Skeletal muscle satellite cell (primary cell): ENCODE data around the gene ALOX15B.
"Not testable (repeated sequence)": the region's sequence is repeated elsewhere in the genome, so short reads cannot be mapped to it uniquely, and the experiment has no call there.

ENCODE experiments used
- H3K27me3 ChIP-seq: 2 replicates; pipeline ENCODE4 v1.7.0; 2013; ENCODE audit warnings: low read length; ENCODE audit not compliant: control insufficient read depth, insufficient read depth
- H3K36me3 ChIP-seq: 2 replicates; pipeline ENCODE4 v1.7.0; 2013; ENCODE audit warnings: mild to moderate bottlenecking, control low read depth, low read length; ENCODE audit not compliant: insufficient read depth
- H3K4me1 ChIP-seq: 2 replicates; pipeline ENCODE4 v1.7.0; 2013; ENCODE audit warnings: low read length; ENCODE audit not compliant: control insufficient read depth, insufficient read depth
- H3K4me2 ChIP-seq: 2 replicates; pipeline ENCODE4 v1.7.0; 2013; ENCODE audit warnings: mild to moderate bottlenecking, low read length
- H3K4me3 ChIP-seq: 2 replicates; pipeline ENCODE4 v1.7.0; 2013; ENCODE audit warnings: low read length
- H3K9ac ChIP-seq: 2 replicates; pipeline ENCODE4 v1.7.0; 2013; ENCODE audit warnings: mild to moderate bottlenecking, low read depth, low read length, moderate library complexity
- H3K9me3 ChIP-seq: replicated peaks from 2 replicates; pipeline ENCODE4 v1.7.0; 2013; ENCODE audit warnings: mild to moderate bottlenecking, control low read depth, low read length

The ALOX15B gene

DNA sequence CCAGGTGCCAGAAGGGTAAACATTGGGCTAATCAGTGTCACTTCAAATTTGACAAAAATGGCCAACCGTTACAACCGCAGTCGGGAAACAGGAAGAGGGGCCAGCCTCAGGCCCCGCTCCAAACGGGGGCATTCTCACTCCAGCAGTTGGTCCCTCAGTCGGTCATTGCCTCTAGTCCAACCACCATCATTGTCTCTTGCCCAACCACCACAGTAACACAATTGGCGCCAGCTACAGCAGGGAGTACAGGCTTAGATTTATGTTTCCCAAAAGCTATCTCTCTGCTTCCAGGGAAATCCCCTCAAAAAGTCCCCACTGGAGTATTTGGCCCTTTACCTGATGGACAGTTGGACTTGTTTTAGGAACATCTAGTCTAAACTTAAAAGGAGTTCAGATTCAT is 20.3 kb downstream of the ALOX15B start:
- no peaks in the 10 kb centered on the region for H3K9me3 ChIP-seq
- H3K4me2 ChIP-seq: no peak overlapping the region
- no peak overlapping the region for H3K9ac ChIP-seq
- H3K36me3 ChIP-seq: no peaks in the 10 kb centered on the region
- H3K4me1 ChIP-seq: peaks cover 32% of the 10 kb centered on the region
- H3K4me3 ChIP-seq: no peak overlapping the region
- peaks cover 56% of the 10 kb centered on the region for H3K27me3 ChIP-seq

DNA sequence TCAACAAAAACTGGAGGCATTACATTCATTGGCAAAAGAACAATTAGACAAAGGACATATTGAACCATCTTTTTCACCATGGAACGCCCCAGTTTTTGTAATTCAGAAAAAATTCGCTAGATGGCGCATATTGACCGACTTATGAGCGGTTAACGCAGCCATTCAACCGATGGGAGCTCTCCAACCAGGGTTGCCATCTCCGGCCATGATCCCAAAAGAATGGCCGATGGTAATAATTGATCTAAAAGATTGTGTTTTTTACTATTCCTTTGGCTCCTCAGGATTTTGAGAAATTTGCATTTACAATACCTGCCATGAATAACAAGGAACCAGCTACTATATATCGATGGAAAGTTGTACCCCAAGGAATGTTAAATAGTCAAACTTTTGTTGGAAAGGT is 21.4 kb downstream of the ALOX15B start:
- Histone ChIP-seq H3K4me1 (peaks cover 31% of the 10 kb centered on the region), H3K4me3 (no peak overlapping the region), H3K9me3 (no peaks in the 10 kb centered on the region), H3K27me3 (peaks cover 66% of the 10 kb centered on the region), H3K4me2 (no peak overlapping the region), H3K9ac (no peak overlapping the region), H3K36me3 (no peaks in the 10 kb centered on the region)

DNA sequence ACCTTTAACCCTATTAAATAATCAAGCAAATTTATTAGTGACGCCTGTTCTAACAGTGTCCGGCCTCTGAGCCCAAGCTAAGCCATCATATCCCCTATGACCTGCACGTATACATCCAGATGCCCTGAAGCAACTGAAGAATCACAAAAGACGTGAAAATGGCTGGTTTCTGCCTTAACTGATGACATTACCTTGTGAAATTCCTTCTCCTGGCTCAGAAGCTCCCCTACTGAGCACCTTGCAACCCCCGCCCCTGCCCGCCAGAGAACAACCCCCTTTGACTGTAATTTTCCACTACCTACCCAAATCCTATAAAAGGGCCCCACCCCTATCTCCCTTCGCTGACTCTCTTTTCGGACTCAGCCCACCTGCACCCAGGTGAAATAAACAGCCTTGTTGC is 23.0 kb downstream of the ALOX15B start:
- H3K36me3 ChIP-seq, H3K9me3 ChIP-seq, H3K9ac ChIP-seq, H3K4me2 ChIP-seq, H3K4me3 ChIP-seq: not testable (repeated sequence)
- peaks cover 76% of the 10 kb centered on the region for H3K27me3 ChIP-seq
- peaks cover 17% of the 10 kb centered on the region for H3K4me1 ChIP-seq

DNA sequence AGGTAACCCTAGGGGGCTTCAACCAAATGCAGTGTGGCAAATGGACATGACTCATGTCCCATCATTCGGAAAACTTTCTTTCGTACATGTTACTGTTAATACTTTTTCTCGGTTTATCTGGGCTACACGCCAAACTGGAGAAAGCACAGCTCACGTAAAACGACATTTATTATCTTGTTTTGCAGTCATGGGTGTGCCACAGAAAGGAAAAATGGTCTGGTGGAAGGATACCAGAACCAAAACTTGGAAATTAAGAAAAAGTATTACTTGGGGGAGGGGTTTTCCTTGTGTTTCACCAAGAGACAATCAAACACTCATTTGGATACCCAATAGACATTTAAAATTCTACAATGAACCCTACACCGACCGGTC is 23.6 kb downstream of the ALOX15B start:
- Histone ChIP-seq H3K4me3 (no peak overlapping the region), H3K9me3 (no peaks in the 10 kb centered on the region), H3K4me2 (peak overlapping the region; percentile 34), H3K27me3 (peaks cover 81% of the 10 kb centered on the region), H3K36me3 (no peaks in the 10 kb centered on the region), H3K9ac (no peak overlapping the region), H3K4me1 (peaks cover 11% of the 10 kb centered on the region)

DNA sequence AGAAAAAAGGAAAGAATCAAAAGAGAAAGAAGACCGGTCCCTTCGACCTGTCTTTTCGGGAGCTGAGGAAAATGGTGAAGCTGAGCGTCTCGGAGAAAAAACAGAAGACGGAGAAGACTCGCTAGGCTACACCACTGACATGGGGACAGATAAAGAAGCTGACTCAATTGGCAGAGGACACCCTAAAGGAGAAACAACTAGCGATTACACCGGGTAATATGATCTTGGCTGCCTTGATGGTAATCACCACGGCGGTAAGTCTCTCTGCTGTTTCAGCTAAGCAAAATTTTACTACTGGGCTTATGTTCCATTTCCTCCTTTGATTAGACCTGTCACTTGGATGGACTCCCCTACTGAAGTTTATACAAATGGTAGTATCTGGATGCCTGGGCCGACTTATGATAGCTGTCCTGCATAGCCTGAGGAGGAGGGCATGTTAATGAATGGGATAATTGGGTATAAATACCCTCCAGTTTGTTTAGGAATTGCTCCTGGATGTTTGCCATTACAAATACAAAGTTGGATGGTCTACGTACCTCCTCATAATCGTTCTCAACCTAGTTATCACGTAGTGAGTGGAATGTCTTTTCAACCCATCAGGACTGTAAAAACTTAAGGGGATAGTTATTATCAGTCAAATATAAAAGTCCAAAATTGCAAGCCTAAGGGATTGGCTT is 24.1 kb downstream of the ALOX15B start:
- Histone ChIP-seq H3K9me3 (no peaks in the 10 kb centered on the region), H3K4me1 (peaks cover 9% of the 10 kb centered on the region), H3K27me3 (peaks cover 84% of the 10 kb centered on the region), H3K9ac (no peak overlapping the region), H3K4me3 (no peak overlapping the region), H3K4me2 (peak overlapping the region; percentile 34), H3K36me3 (no peaks in the 10 kb centered on the region)

DNA sequence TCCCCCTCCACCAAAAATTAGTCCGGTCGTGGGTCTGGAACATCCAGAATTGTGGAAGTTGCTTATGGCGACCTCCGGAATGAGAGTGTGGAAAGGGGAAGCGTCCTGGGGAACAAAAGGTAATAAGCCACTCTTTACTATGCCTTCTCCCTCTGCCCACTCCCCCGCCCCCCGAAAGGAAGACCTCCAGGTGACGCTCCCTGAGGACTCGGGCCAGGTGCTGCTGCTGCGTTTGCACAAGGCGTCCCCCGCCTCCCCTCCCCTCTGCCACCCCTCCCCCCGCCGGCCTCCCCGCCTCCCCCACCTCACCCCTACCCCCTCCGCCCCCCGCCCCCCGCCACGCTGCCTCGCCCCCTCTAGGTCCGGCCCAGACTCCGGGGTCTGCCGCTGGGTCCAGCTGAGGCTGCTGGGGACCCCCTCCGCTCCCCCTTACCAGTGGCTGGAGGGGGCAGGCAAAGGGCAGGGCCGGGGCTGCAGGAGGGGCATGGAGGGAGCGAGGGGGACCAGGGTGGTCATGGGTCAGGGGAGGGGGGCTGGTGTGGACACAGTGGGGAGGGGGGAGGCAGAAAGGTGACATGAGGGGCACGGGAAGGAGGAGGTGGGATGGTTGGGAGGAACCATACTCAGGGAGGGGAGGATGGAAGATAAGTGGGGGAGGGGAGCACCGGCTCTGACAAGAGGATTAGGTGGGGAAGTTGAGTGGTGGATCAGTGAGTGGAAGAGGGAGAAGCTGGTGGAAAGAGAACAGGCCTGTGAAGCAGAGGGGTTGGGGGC is 25.1 kb downstream of the ALOX15B start:
- H3K4me1 ChIP-seq: peaks cover 9% of the 10 kb centered on the region
- no peak overlapping the region for H3K9ac ChIP-seq
- no peak overlapping the region for H3K4me2 ChIP-seq
- no peaks in the 10 kb centered on the region for H3K36me3 ChIP-seq
- no peak overlapping the region for H3K4me3 ChIP-seq
- H3K9me3 ChIP-seq: no peaks in the 10 kb centered on the region
- H3K27me3 ChIP-seq: peaks cover 83% of the 10 kb centered on the region

DNA sequence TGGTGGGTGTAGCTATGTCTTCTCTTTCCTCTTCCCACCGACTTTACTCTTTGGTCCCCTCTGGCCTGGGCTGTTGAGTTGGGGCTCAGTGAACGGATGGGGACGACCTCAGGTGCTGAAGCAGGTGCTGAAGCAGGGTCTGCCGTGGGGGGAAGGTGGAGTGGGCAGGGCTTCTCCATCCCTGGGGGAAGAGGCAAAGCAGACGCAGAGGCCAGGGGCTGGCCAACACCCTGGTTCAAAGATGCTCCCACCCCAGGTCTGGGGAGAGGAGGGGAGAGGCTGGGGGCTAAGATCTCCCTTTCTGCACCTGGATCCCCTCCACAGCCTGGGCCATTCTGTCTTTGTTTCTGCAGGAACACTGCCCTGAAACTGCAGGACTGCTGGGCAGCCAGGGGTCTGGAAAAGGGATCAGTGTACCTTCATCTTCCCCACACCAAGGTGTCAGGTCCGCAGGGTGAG is 25.7 kb downstream of the ALOX15B start:
- Histone ChIP-seq H3K27me3 (peaks cover 83% of the 10 kb centered on the region), H3K36me3 (no peaks in the 10 kb centered on the region)

DNA sequence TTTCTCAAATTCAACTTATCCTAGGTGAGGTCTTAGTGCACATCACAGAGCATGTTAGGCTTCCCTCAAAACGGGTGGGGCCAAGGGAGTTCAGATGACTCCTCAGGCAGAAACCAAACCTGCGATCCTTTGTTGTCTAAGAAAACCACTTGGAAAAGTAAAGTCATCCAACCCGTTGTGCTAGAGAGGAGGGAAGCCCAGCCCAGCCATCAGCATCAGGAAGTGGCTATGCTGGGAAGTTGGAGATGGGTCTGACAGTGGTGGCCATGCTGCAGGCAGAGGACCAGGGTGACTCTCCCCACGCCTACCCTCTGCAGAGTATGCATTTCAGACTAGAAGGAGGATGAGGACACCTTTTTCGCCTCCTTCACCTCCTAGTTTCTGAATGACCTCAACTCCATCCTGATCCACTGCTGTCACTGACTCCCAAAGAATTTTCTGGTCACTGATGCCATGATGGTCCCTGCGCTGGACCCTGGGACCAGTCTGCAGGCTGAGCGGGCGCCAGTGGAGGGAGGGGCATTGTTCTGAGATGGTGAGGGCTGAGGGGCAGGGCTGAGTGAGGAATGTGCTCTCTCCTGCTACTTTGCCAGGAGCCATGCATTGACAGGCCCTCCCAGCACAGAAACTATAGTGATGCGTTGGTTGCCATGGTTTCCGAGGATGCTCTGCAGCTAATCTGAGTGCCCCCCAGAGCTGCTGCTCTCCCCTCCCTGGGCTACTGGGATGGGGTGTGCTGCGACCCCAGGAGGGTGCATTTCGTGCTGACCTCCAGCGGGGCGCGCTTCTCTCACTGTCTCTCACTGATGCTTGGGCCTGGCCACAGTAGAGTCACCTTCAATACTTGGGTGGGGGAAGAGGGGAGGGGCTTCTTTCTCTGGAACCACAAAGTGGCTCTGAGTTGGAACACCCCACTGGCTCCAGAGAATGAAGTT is 28.2 kb downstream of the ALOX15B start:
- Histone ChIP-seq H3K9me3 (no peaks in the 10 kb centered on the region), H3K4me2 (no peak overlapping the region), H3K9ac (no peak overlapping the region), H3K4me3 (no peak overlapping the region), H3K27me3 (peaks cover 80% of the 10 kb centered on the region), H3K36me3 (no peaks in the 10 kb centered on the region), H3K4me1 (peaks cover 9% of the 10 kb centered on the region)

More for the DNA sequence above, 25.7 kb downstream of the ALOX15B start:
- no peak overlapping the region for H3K9ac ChIP-seq
- H3K4me2 ChIP-seq: no peak overlapping the region
- H3K4me1 ChIP-seq: peaks cover 9% of the 10 kb centered on the region
- H3K9me3 ChIP-seq: no peaks in the 10 kb centered on the region
- no peak overlapping the region for H3K4me3 ChIP-seq

DNA sequence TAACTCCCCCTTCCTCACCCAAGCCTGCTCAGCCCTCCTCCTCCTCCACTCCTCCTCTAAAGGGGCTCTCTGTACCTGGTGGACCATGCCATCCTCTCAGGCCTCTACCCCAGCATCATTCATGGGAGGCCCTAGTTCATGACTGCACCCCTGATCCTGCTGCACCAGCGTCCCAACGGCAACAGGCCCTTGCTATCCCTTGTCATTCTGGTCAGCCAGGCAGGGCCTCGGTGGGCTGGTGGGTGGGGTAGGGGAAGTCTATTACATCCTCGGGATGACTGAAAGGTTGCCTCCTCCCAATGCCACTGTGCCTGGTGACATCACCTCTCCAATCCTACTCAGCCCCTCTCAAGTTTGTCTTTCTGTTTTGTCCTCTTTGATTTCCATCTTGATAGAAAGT is 28.9 kb downstream of the ALOX15B start:
- peaks cover 80% of the 10 kb centered on the region for H3K27me3 ChIP-seq
- H3K4me3 ChIP-seq: no peak overlapping the region
- H3K4me1 ChIP-seq: peaks cover 7% of the 10 kb centered on the region
- no peaks in the 10 kb centered on the region for H3K9me3 ChIP-seq
- no peak overlapping the region for H3K4me2 ChIP-seq
- H3K36me3 ChIP-seq: no peaks in the 10 kb centered on the region
- H3K9ac ChIP-seq: no peak overlapping the region

DNA sequence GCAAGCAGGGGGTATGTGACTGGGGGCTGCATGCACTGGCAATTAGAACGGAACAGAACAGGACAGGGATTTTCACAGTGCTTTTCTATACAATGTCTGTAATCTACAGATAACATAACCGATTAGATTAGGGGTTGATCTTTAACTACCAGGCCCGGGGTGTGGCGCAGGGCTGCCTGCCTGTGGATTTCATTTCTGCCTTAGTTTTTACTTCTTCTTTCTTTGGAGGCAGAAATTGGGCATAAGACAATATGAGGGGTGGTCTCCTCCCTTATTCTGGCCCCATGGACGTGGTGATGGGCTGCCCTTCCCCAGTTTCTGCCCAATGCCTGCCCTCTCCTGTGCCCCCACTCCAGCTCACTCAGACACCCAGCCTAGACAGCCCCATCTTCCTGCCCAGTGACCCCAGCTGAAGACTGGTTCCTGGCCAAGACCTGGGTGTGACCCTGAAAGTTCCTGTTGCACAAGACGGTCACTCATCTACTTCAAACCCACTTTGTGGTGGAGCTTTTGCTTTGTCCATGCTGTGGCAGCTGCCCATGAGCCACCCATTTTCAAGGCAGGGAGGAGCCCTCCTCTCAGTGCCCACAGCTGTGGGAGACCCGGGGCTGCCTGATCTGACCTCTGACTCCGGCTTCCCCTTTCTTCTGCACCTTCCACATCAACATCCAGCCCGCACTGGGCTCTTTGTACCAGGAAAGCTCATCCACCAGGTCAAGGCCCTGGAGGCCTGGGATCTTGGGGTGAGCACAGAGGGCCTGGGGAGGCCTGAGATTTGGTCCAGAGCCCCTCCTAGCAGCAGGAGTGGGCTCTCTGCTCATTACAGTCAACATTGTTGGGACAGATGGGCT is 30.1 kb downstream of the ALOX15B start:
- H3K9ac ChIP-seq: no peak overlapping the region
- H3K4me3 ChIP-seq: no peak overlapping the region
- no peak overlapping the region for H3K4me2 ChIP-seq
- peaks cover 11% of the 10 kb centered on the region for H3K4me1 ChIP-seq
- no peaks in the 10 kb centered on the region for H3K36me3 ChIP-seq
- peaks cover 82% of the 10 kb centered on the region for H3K27me3 ChIP-seq
- no peaks in the 10 kb centered on the region for H3K9me3 ChIP-seq

DNA sequence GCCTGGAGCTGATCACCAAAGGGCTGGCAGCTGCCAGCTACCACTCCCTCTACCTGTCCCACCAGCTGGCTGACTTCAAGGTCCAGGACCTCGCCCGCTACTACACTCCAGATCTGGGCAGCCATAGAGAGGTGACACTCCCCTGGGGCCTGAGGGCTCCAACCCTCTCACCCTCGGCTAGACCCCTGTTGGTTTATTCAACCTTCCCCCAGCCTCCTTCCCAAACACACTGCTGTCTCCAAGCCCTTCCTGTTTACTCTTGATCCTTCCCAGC is 30.7 kb downstream of the ALOX15B start:
- H3K4me1 ChIP-seq: peaks cover 12% of the 10 kb centered on the region
- H3K4me3 ChIP-seq: no peak overlapping the region
- peaks cover 85% of the 10 kb centered on the region for H3K27me3 ChIP-seq

More for the DNA sequence above, 30.7 kb downstream of the ALOX15B start:
- H3K9me3 ChIP-seq: no peaks in the 10 kb centered on the region
- H3K4me2 ChIP-seq: no peak overlapping the region
- H3K9ac ChIP-seq: no peak overlapping the region
- H3K36me3 ChIP-seq: no peaks in the 10 kb centered on the region
